COLO668 (cell line): ENCODE results near the gene RETREG1.
"Not testable (repeated sequence)": the region's sequence is repeated elsewhere in the genome, so short reads cannot be mapped to it uniquely, and the experiment has no call there.

Experiments used
- DNase-seq: peaks from one replicate; lab custom pipeline; 2025; ENCODE audit not compliant: unreplicated experiment; lab: John Stamatoyannopoulos, UW

RETREG1 gene

DNA sequence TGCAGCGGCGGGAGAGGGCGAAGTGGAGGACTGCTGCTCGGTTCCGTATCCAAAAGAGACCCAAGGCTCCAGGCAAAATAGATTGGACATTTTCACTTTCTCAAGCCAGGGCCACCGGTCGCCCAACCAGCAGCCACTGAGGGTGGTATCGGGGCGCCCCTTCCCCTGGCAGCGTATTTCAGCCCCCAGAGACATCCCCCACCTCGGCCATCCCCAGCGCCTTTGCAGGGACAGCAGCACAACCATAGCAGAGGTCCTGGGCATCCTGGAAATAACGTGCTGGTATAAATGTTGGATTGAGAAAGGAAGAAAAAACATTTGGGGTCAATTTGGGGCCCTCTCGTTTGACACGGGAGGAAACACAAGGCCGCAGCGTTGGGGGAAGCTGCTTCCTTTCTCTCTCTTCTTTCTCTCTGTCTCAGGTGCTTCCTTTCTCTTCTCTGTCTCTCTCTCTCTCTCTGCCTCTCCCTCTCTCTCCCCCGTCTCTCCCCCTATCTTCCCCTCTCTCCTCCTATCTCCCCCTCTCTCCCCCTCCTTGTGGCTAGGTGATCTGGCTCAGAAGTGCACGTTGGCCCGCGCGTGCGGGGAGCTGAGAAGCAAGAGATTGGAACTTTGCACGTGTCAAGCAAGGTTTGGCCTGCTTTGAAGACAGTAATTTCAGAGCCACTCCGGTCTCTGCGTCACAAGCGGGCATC, 624 bp upstream of the RETREG1 start:
- peak; percentile 50 for DNase-seq

DNA sequence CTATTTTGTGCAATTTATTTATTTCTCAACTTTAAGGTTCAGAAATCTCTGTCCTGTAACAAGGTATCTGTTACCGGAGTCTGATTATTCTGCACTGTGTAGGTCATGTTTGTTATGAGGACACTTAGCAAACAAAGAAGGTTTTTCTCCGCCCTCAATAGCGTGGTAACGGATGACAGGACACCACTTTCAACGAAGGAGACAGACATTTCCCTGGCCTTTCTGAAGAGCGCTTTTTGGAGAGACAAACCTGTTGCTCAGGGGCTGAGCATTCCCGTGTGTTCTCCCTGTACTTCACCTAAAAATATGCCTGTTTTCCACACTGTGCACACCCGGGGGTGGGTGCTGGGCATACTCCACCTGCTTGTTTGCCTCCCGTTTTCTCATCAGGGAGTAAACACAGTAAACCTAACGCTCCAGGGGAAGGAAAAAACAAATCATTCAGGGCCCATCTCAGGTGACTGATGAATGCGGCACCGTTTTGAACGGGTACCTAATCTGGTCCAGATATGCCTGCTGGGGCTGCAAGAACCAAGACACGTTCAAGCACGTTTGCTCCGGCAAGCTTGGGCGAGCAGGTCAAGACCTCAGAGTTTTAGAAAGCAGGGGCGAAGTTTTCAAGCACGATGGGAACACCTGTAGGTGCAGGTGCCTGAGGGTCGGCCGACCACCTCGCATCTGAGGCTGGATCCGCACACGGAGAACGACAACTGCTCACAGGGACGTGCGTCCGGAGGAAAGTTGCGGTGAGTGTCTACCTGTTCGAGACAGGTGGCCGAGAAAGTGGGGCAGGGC, 859 bp downstream of the RETREG1 start:
- peak; percentile 61 for DNase-seq

DNA sequence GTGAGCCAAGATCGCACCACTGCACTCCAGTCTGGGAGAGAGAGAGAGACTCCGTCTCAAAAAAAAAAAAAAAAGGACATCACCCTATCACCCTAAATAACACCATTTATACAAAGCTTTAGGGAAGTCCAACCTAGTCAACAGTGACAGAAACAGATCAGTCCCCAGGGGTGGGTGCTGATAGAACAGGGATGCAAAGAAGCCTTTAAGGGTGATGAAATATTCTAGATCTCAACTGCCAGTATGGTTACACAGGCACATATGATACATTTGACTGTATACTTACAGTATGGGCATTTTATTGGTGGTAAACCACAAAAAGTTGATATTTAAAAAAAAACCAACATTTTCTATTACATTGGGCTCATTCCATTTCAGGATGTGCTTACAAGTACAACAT, 4.8 kb downstream of the RETREG1 start:
- no peak for DNase-seq

DNA sequence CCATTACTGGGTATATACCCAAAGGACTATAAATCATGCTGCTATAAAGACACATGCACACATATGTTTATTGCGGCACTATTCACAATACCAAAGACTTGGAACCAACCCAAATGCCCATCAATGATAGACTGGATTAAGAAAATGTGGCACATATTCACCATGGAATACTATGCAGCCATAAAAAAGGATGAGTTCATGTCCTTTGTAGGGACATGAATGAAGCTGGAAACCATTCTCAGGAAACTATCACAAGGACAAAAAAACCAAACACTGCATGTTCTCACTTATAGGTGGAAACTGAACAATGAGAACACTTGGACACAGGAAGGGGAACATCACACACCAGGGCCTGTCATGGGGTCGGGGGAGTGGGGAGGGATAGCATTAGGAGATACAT, 5.9 kb downstream of the RETREG1 start:
- not testable (repeated sequence) for DNase-seq

DNA sequence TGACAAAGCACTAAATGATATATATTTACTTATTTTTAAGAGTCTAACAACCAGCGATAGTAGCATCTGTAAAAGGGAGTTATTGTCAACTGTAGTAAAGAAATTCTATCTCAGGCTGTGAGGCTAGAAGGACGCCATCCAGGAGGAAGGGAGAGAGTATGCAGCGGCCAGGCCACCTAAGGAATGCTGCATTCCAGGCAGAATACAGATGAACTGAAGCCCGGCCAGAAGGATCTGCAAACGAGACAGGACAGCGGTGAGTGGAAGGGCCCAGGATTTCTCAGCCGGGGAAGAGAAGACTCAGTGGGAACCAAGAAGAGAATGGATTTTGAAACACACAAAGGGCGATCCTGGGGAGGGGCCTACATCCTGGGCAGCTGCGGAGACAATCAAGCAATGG, 7.4 kb downstream of the RETREG1 start:
- no peak for DNase-seq

DNA sequence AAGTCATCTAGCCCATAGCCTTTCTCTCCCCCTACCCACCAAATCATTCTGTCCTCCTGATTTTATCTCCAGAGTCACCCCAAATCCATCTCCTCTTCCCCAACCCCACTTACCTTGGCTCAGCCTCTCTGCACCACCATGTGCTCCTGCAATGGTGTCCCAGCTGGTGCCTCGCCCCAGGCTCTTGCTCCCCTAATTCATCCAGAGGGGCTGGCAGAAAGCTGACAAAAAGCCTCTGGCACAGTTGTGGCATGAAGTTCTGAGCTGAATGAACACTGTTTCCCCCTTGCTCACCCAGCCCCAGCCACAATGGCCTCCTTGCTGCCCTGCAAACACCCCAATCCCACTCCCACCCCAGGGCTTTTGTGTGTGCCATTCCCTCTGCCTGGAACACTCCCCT, 10.2 kb downstream of the RETREG1 start:
- no peak for DNase-seq

DNA sequence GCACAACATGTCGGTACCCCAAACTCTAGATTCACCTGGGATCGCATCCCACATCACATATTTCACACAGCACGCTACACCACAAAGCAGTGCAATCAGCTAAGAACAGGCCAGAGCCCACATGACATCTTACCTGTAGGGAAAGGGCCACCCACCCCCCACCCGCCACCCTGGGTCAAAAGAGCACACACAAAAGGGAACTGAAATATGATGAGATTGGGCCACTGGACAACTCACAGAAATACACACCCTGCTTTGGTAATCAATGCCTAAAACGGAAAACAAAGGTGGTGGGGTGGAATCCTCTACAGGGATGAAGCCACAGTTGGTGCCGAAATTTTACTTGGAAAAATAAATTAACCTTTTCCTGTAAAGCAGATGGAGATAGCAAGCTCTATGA, 13.1 kb downstream of the RETREG1 start:
- DNase-seq: no peak

DNA sequence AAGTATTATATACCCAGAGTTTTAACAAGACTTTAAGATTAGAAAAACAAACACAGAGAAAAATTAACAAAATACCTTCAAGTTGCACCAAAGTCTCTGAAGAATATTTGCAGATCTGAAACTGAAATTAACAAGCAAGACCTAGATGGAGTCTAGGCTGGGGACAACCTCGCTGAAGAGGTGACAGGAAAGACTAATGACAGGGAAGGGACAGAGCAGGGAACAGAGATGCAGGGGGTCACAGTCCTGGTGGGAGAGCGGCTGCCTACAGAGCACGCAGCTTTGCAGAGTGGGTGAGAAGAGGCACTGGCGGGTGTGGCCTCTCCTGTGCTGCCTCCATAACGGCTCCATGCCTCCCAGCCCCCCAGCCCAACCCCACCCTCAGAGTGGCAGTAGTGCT, 13.5 kb downstream of the RETREG1 start:
- no peak for DNase-seq

DNA sequence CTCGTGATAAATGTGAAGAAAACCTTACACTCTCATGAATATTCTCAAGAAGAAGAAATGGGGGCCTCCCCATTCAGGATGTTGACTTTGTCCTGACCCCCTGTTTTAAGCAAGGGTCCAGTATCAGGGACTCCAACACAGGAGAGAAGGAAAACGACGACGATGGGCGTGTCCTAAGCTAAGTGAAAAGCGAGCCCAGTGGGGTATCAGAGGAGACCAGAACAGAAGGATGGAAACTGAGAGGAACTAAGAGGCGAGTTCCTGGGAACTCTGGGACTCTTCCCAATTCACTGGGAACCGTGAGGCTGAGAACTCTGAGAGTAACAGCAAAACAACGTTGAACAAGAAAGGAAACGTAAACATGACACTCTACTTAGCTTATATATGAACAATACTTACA, 14.6 kb downstream of the RETREG1 start:
- DNase-seq: no peak

DNA sequence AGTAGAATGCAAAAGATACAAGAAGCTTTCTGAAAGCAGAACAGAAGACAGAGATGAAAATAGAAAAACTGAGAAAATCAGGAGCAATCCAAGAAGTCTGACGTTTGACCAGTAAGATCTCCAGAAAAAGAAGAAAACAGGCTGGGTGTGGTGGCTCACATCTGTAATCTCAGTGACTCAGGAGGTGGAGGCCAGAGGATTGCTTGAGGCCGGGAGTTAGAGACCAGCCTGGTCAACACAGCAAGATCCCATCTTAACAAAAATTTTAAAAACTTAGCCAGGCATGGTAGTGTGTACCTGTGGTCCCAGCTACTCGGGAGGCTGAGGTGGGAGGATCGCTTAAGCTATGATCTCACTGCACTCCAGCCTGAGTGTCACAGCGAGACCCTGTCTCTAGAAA, 15.9 kb downstream of the RETREG1 start:
- DNase-seq: no peak

DNA sequence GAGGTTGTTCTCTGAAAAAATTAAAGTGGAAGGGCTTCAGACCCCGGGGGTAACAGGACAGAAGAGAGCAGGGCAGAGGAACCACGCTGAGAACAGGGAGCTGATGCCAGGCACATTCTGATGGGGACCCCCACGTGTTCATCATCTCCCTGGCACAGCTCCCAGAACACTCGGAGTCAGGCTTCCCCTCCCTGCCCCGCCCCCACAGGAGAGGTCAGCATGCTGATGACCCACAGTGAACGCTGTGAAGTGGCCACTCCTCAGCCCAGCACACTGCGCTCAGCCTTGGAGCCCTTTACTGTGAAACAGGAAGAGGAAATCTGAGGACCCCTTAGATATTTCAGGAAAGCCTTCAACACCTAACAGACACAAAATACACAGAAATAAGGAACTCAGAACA, 16.4 kb downstream of the RETREG1 start:
- DNase-seq: no peak

DNA sequence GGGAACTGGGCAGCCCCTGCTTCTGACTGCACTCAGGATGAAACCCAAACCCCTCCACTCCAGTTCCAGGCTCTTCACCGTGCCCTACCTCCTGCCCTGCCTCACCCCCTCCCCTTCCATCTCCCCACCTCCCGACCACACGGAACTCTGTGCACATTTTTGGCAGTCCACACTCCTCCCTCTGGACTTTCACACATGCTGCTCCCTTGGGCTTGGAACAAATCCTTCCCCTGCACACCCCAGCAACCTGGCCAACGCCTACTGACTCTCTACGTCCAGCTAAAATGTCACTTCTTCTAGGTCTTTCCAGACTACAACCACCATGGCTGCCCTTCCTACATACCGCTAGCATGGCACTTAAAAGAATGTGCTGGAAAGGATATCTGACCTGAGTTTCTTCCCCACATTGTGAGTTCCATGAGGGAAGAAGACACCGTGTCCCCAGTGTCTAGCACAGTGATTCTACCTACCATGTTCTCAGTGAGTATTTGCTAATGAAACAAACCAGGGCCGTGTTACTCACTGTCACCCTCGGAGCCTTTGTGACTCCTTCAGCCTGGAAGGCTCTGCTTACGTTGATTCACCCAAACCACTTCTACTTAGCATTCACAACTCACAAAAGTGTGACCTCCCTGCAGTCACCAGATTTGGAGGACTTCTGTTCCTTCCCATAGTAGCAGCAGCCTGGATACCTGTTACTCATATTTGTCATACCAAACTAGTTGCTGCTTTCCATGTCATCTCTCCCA, 18.7 kb downstream of the RETREG1 start:
- DNase-seq: no peak

DNA sequence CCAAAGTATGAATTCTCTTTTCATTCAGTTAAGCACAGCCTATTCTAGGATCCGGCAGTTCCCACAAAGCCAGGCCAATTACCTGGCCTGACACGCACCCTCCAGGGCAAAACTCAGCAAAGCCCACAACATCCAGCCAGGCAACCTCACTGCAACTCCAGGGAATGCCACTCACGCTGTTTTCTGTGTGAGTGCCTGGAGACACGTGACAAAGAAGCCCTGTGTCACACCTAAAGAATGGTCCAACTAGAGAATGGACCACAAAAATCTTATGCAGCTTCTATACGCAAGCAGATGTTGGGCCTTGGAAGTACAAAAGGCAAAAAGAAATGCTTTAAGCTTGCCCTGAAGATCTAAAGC, 20.2 kb downstream of the RETREG1 start:
- no peak for DNase-seq

DNA sequence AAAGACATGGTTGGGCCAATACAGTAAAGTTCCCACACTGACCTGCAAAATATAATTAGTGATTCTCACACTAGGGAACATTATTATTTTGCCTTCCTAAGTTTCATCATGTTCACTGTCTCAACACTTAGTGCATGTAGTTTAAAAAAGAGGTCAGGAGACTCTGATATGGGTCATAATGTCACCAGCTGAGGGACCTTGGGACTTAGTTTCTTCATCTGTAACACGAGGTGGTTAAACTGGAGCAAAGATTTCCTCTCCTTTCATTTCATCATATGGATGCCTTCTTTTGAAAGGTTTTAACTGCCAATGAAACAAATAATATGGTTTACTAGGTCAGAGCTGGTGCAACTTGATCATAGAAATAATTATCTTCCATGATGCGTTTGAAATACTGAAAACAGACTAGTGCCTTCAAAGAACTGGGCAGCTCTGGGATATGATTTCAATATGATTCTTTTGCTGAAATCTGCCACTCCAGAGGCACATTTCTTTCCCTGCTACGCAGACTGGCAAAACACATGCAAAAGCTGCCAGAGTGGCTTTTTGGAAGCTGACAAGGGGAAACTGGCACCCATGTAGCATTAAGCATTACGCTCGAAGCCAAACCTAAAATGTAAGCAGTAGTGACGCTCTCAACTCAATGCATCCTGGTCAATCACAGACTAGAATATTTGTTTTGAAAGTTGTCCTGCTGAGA, 20.8 kb downstream of the RETREG1 start:
- DNase-seq: no peak

DNA sequence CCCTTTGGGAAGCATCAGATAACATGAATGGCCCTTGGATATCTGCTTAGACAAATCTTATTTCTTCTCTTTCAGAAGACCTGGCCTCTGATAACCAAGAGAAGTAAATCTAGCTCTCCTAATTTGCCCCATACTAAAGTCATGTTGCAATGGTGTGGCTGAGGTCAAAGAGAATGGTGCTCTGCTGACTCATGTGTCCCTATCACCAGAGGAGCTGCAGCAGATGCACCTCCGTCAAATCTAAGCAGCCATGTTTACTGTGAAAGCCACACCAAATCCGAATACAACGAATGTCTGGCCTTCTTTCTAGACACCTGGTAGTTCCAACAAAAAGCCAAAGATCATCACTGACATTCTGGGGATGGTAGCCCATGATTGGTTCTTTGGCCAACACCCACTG, 23.2 kb downstream of the RETREG1 start:
- DNase-seq: no peak

DNA sequence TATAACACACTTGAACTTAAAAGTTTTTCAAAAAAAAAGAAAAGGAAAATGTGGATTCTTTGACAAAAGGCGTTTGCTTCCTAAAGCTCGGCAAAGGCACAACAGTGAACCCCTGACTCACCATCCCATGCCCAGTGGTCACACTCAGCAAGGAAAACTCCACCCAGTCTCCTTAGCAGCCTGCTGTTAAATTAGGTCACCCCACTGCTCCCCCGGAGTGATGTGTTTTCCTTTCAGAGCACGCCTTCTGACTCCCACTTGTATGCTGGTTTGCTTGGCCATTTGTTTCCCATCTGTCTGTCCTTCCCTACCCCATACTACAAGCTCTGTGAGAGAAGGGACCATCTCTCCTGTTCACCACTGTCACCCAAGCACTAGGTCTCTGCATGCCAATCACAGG, 23.8 kb downstream of the RETREG1 start:
- peak; percentile 26 for DNase-seq

DNA sequence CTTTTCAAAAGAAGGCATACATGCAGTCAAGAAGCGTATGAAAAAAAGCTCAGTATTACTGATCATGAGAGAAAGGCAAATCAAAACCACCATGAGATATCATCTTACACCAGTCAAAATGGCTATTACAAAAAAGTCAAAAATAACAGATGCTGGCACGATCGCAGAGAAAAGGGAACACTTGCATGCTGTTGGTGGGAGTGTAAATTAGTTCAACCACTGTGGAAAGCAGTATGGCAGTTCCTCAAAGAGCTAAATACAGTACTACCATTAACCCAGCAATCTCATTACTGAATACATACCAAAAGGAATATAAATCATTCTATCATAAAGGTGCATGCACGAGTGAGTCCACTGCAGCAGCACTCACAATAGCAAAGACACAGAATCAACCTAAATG, 24.5 kb downstream of the RETREG1 start:
- DNase-seq: no peak

DNA sequence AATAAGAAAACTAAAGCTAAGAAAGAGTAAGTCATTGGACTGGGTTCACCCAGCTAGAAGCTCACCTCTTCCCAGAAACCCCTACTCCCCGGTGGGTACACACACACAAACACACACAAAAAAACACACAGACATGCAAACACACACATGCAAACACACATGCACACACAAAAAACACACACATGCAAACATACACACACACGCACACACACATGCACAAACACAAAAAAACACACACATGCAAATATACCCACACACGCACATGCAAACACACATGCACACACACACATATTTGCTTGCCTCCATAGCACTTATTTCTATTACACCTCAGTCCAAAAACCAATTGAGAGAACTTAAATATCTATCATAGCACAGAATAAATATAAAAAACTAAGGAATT, 26.1 kb downstream of the RETREG1 start:
- DNase-seq: no peak

DNA sequence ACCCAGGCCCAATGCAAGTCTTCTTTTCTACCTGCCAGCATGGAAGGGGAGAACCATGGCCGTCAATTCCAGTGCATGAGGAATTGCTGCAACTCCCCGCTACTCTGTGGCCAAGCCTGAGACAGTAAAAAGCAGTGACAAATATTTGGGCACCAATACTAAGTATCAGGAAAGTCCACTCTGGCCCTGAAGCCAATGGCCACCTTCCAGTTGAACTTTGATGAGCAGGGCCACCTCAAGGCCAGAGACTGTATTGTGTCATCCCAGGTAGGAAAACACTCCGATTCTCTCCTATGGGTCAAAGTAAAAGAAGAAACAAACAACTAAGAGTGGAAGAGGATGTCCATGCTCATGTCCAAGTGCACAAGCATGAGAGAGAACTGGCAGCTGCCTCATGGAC, 27.1 kb downstream of the RETREG1 start:
- DNase-seq: no peak

DNA sequence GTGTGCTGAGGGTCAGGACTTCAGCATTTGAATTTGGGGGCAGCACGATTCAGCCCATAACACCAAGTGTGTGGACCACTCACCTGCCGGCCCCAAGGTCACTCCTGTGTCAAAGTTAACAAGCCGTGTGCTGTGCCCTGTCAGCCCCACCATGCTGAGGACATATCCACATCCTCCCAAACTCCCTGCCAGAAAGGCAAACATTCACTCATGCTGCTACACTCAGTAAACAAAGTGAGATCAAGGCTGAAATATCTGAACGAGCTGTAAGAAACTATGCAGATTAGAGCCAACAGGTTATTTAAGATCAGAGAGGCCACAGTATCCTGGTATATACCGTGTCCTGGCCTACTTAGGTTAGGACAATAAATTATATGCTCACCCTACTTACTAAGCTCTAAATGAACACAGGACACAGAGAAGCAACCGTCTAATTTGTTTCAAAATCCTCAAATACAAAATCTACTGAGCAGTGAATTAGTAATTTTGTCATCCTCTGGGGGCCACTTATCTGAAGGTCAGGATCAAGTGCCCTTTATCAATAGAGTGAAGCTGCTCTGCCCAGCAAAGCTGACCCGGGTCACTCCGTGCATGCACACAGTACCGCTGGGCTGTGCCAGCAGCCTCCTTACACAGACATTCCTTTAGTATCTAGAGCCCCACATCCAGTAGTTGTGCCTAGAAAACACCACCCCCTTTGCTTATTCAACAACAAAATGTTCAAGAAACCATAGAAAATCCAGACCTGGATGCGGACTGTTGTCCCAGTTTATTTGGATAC, 28.2 kb downstream of the RETREG1 start:
- peak; percentile 53 for DNase-seq

DNA sequence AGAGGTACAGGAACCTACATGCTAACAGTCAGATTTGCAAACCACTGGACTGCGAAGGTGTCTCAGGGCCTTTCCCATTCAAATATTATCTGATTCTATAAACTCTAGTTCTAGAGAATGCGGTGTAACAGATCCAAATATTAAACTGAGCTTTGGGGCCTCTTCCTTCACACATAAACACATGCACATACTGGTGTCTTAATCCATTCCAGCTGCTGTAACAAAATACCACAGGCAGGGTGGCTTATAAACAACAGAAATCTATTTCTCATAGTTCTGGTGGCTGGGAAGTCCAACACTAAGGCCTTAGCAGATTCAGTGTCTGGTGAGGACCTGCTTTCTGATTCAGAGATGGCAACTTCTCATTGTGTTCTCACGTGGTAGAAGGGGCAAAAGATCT, 30.2 kb downstream of the RETREG1 start:
- no peak for DNase-seq
